ENCODE results near the gene GPD1L. TPM values are rescaled to one million over a fixed set of nuclear protein-coding genes. Genes with fewer than 3 reads are reported as not detected.

Gene GPD1L
- total RNA-seq, 2 experiments from 2014 or later = 9.2 to 10.2 TPM

DNA sequence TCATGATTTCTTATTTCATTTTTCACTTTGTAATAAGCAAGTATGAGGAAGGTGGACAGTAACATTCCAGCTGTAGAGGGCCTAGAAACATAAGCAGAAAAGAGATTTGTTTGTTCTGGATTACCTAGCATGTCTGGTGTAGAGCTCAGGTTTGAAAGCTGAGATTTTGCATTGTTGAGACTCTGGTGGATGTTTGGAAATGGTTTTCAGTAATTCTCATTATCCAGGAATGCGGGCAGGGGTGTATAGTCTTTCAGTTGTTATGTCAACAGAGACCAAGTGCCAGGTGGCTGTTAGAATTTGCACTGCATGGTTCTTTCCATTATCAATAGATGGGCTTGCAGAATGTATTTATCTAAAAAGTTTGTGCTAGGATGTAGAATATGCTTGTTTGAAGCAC is 10.9 kb downstream of the GPD1L start:
- H3K27ac Mint-ChIP-seq = no peak overlapping the region
- DNase-seq (no peak), ATAC-seq (no peak)
- CTCF ChIA-PET = interaction anchor here (0.9 to 1.7 kb wide), 3 partner anchors 12 to 27 kb away, joined by 3 to 4 read pairs (median 3); no protein-coding TSS in a partner anchor
- H3K36me3 Mint-ChIP-seq (ENCODE audit: low read depth) = peaks cover 10% of the 10 kb centered on the region
- TF ChIP-seq, protein P1, sequence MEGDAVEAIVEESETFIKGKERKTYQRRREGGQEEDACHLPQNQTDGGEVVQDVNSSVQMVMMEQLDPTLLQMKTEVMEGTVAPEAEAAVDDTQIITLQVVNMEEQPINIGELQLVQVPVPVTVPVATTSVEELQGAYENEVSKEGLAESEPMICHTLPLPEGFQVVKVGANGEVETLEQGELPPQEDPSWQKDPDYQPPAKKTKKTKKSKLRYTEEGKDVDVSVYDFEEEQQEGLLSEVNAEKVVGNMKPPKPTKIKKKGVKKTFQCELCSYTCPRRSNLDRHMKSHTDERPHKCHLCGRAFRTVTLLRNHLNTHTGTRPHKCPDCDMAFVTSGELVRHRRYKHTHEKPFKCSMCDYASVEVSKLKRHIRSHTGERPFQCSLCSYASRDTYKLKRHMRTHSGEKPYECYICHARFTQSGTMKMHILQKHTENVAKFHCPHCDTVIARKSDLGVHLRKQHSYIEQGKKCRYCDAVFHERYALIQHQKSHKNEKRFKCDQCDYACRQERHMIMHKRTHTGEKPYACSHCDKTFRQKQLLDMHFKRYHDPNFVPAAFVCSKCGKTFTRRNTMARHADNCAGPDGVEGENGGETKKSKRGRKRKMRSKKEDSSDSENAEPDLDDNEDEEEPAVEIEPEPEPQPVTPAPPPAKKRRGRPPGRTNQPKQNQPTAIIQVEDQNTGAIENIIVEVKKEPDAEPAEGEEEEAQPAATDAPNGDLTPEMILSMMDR (IDR thresholded peaks at IDR 0.05) = no peak
- POLR2A ChIA-PET = no interaction called here
- H3K4me3 Mint-ChIP-seq = no peak overlapping the region
- peaks cover 56% of the 10 kb centered on the region for H3K4me1 Mint-ChIP-seq (ENCODE audit: low read depth)
- H3K27me3 Mint-ChIP-seq = no peaks in the 10 kb centered on the region
- intact Hi-C loops (cut with micrococcal nuclease) = no loop called here
- H3K9me3 Mint-ChIP-seq = peaks cover 6% of the 10 kb centered on the region

DNA sequence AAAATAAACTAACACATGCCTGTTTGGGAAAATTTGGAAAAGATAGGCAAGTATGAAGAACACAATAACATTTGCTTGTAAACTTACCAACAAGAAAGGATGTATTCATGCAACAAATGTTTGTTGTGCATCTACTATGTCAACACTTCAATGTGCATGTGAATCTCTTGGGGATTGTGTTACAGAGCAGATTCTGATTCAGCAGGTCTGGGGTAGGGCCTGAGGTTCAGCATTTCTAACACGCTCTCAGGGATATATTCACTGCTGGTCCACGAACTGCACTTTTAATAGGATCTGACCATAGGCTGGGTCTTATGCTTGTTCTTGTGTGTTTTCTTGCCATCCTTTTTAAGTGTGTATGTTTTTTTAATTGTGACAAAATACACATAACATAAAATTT is 11.8 kb downstream of the GPD1L start:
- DNase-seq (no peak), ATAC-seq (no peak)
- ChIA-PET POLR2A (no interaction called here), CTCF (no interaction called here)
- intact Hi-C loops (cut with micrococcal nuclease) = no loop called here
- Mint-ChIP-seq H3K27me3 (no peaks in the 10 kb centered on the region), H3K4me3 (no peak overlapping the region), H3K36me3 (ENCODE audit: low read depth) (peaks cover 10% of the 10 kb centered on the region), H3K27ac (no peak overlapping the region), H3K9me3 (peaks cover 6% of the 10 kb centered on the region), H3K4me1 (ENCODE audit: low read depth) (peaks cover 50% of the 10 kb centered on the region)
- TF ChIP-seq, protein P1 (IDR thresholded peaks at IDR 0.05) = no peak

DNA sequence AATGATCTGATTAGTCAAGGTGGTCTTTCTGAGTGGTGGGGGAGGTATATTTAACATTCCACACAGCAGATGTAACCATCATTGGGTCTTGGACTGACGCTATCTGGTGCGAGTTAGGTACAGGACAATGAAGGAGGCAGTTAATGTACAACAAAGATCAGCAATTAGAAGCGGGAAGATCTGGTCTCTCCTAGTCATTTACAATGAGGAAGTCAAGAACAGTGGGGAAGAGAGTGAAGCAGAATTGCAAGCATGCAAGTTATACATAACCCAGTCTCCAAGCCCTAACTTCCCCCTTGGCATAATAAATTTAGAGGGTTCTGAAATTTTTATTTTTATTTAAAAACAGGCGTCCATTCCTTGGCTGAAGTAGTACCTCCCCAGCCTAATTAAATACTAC is 14.1 kb downstream of the GPD1L start:
- ChIA-PET POLR2A (no interaction called here), CTCF (no interaction called here)
- ATAC-seq (no peak), DNase-seq (no peak)
- Mint-ChIP-seq H3K4me1 (ENCODE audit: low read depth) (peaks cover 29% of the 10 kb centered on the region), H3K9me3 (no peaks in the 10 kb centered on the region), H3K27me3 (no peaks in the 10 kb centered on the region), H3K4me3 (no peak overlapping the region), H3K36me3 (ENCODE audit: low read depth) (peaks cover 2% of the 10 kb centered on the region), H3K27ac (no peak overlapping the region)
- TF ChIP-seq, protein P1 (IDR thresholded peaks at IDR 0.05) = no peak
- intact Hi-C loops (cut with micrococcal nuclease) = no loop called here

DNA sequence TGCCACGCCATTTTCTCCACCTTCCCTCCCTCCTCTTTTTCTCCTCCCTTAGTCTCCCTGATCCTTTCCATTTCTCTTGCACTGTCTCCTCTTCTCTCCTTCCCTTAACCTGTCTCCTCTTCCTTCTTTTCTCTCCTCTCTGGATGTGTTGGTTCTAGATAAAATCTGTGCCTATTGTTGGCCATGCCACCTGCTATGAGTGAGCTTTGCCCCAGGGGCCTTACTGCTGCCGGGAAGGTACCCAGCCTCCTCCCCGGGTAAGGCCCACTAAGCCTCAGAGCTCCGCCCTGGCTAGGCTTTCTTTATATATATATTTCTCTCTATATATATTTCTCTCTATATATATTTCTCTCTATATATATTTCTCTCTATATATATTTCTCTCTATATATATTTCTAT is 14.7 kb downstream of the GPD1L start:
- no peak for DNase-seq
- ATAC-seq = no peak
- CTCF ChIA-PET = interaction anchor here (0.7 kb wide), 1 partner anchor 101 kb away, joined by 3 read pairs; no protein-coding TSS in a partner anchor
- H3K27me3 Mint-ChIP-seq = no peaks in the 10 kb centered on the region
- TF ChIP-seq, protein P1 (IDR thresholded peaks at IDR 0.05) = no peak
- H3K27ac Mint-ChIP-seq = no peak overlapping the region
- peaks cover 31% of the 10 kb centered on the region for H3K4me1 Mint-ChIP-seq (ENCODE audit: low read depth)
- peaks cover 2% of the 10 kb centered on the region for H3K36me3 Mint-ChIP-seq (ENCODE audit: low read depth)
- intact Hi-C loops (cut with micrococcal nuclease) = no loop called here
- H3K9me3 Mint-ChIP-seq = no peaks in the 10 kb centered on the region
- no peak overlapping the region for H3K4me3 Mint-ChIP-seq
- POLR2A ChIA-PET = no interaction called here

DNA sequence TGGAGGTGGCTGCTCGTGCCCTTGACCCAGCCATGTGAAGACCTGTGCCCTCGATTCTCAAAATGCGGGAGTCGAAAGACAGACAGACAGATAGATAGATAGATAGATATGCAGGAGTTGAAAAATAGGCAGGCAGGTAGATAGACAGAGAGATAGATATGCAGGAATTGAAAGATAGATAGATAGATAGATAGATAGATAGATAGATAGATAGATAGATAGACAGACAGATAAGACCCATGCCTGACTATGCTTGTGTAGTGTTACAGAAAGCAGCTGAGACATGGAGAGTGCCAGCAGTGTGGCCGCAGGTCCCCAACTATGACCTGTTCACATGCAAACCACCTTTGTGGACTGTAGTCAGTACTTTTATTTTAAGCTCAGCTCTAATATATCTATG is 17.2 kb downstream of the GPD1L start:
- TF ChIP-seq, protein P1 (IDR thresholded peaks at IDR 0.05) = no peak
- no peak overlapping the region for H3K27ac Mint-ChIP-seq
- H3K36me3 Mint-ChIP-seq (ENCODE audit: low read depth) = no peaks in the 10 kb centered on the region
- ChIA-PET POLR2A (no interaction called here), CTCF (no interaction called here)
- no peak overlapping the region for H3K4me3 Mint-ChIP-seq
- intact Hi-C loops (cut with micrococcal nuclease) = no loop called here
- H3K4me1 Mint-ChIP-seq (ENCODE audit: low read depth) = peaks cover 23% of the 10 kb centered on the region
- no peaks in the 10 kb centered on the region for H3K9me3 Mint-ChIP-seq
- no peak for ATAC-seq
- DNase-seq = no peak
- H3K27me3 Mint-ChIP-seq = no peaks in the 10 kb centered on the region
